Mesenchymal stem cell (in vitro differentiated cells and primary cell): Measurements from ENCODE around the gene PWWP2B.

Source experiments
- DNase-seq: peaks from one replicate; pipeline ENCODE4 v3.0.0-alpha.2; 2013
- H2AFZ ChIP-seq: one replicate; pipeline ENCODE4 v1.6.1; 2013; ENCODE audit warnings: low read depth, mild to moderate bottlenecking, control low read depth, inconsistent platforms, low read length, moderate library complexity
- H2AK5ac ChIP-seq: 2 replicates; pipeline ENCODE4 v1.6.1; 2013; ENCODE audit warnings: low read length, moderate library complexity, mild to moderate bottlenecking, inconsistent platforms; ENCODE audit not compliant: severe bottlenecking
- H2BK120ac ChIP-seq: one replicate; pipeline ENCODE4 v1.6.1; 2013; ENCODE audit warnings: low read depth, mild to moderate bottlenecking, inconsistent platforms, low read length, moderate library complexity
- H2BK12ac ChIP-seq, 2 experiments: one replicate each; pipeline ENCODE4 v1.6.1; 2013; ENCODE audit warnings: inconsistent platforms in 2 of 2, low read length in 2 of 2, mild to moderate bottlenecking in 2 of 2, moderate library complexity in 2 of 2, control low read depth in 1 of 2
- H2BK15ac ChIP-seq: one replicate; pipeline ENCODE4 v1.6.1; 2013; ENCODE audit warnings: mild to moderate bottlenecking, low read depth, inconsistent platforms; ENCODE audit not compliant: poor library complexity, severe bottlenecking
- H2BK5ac ChIP-seq: 2 replicates; pipeline ENCODE4 v1.6.1; 2013; ENCODE audit warnings: low read depth, mild to moderate bottlenecking, low read length, control low read depth, inconsistent platforms; ENCODE audit not compliant: poor library complexity, severe bottlenecking
- H3K14ac ChIP-seq, 2 experiments: one replicate each; pipeline ENCODE4 v1.6.1; 2013; ENCODE audit warnings: inconsistent platforms in 2 of 2, low read length in 2 of 2, control low read depth in 1 of 2, mild to moderate bottlenecking in 1 of 2, moderate library complexity in 1 of 2
- H3K18ac ChIP-seq, 2 experiments: one replicate each; pipeline ENCODE4 v1.6.1; 2013; ENCODE audit warnings: inconsistent platforms in 2 of 2, low read length in 2 of 2, control low read depth in 1 of 2, low read depth in 1 of 2, mild to moderate bottlenecking in 1 of 2
- H3K23ac ChIP-seq, 2 experiments: one replicate each; pipeline ENCODE4 v1.6.1; 2013; ENCODE audit warnings: inconsistent platforms in 2 of 2, low read length in 2 of 2, mild to moderate bottlenecking in 2 of 2, moderate library complexity in 2 of 2, control low read depth in 1 of 2
- H3K27ac ChIP-seq: 2 replicates; pipeline ENCODE4 v1.5.1; 2013; ENCODE audit warnings: mild to moderate bottlenecking, moderate library complexity, low read length, control low read depth, inconsistent platforms; ENCODE audit not compliant: poor library complexity, severe bottlenecking
- H3K27me3 ChIP-seq, 2 experiments: 2 replicates each; pipeline versions ENCODE4 v1.6.1 to v1.7.0; 2013; ENCODE audit warnings: low read length in 2 of 2, mild to moderate bottlenecking in 2 of 2, moderate library complexity in 2 of 2, control low read depth in 1 of 2, inconsistent platforms in 1 of 2; ENCODE audit not compliant: control insufficient read depth in 1 of 2, insufficient read depth in 1 of 2
- H3K36me3 ChIP-seq, 2 experiments: 2 replicates each; pipeline versions ENCODE4 v1.6.1 to v1.7.0; 2013; ENCODE audit warnings: low read length in 2 of 2, control low read depth in 1 of 2, inconsistent platforms in 1 of 2, low read depth in 1 of 2, mild to moderate bottlenecking in 1 of 2; ENCODE audit not compliant: insufficient read depth in 2 of 2, control insufficient read depth in 1 of 2
- H3K4ac ChIP-seq, 2 experiments: one replicate each; pipeline ENCODE4 v1.6.1; 2013; ENCODE audit warnings: inconsistent platforms in 2 of 2, low read length in 2 of 2, mild to moderate bottlenecking in 2 of 2, moderate library complexity in 2 of 2, control low read depth in 1 of 2, low read depth in 1 of 2
- H3K4me1 ChIP-seq: 2 replicates; pipeline ENCODE4 v1.6.1; 2013; ENCODE audit warnings: low read depth, low read length, control low read depth; ENCODE audit not compliant: control insufficient read depth, insufficient read depth
- H3K4me2 ChIP-seq: 2 replicates; pipeline ENCODE4 v1.6.1; 2013; ENCODE audit warnings: low read length, mild to moderate bottlenecking, inconsistent platforms; ENCODE audit not compliant: poor library complexity, severe bottlenecking
- H3K4me3 ChIP-seq, 2 experiments: 2 replicates each; pipeline versions ENCODE4 v1.5.1 to v1.7.0; 2013; ENCODE audit warnings: low read length in 2 of 2, mild to moderate bottlenecking in 2 of 2, control low read depth in 1 of 2, low read depth in 1 of 2; ENCODE audit not compliant: insufficient read depth in 1 of 2
- H3K79me1 ChIP-seq: replicated peaks from 2 replicates; pipeline ENCODE4 v1.6.1; 2013; ENCODE audit warnings: mild to moderate bottlenecking, control low read depth, low read length, inconsistent platforms; ENCODE audit not compliant: poor library complexity, severe bottlenecking
- H3K9ac ChIP-seq: 2 replicates; pipeline ENCODE4 v1.7.0; 2013; ENCODE audit warnings: mild to moderate bottlenecking, low read length, moderate library complexity
- H3K9me3 ChIP-seq: 2 replicates; pipeline ENCODE4 v1.7.0; 2013; ENCODE audit warnings: mild to moderate bottlenecking, low read length; ENCODE audit not compliant: control insufficient read depth
- H4K8ac ChIP-seq: one replicate; pipeline ENCODE4 v1.6.1; 2013; ENCODE audit warnings: inconsistent platforms, mild to moderate bottlenecking, low read length, moderate library complexity
- H4K91ac ChIP-seq: one replicate; pipeline ENCODE4 v1.6.1; 2013; ENCODE audit warnings: mild to moderate bottlenecking, low read length, inconsistent platforms
- WGBS: methylation state at CpG from one replicate; pipeline ENCODE4 v1.1.7; 2013; ENCODE audit warnings: mixed read lengths; 5-methylcytosine and 5-hydroxymethylcytosine counted together

PWWP2B gene

GRCh38 chr10:132395704-132396493 lies 1.1 kb upstream of the PWWP2B start:
- H3K27ac ChIP-seq, result no peak overlapping the region
- H3K9ac ChIP-seq, result peak overlapping the region; percentile 66
- peak overlapping the region; percentile 75 to 76 for H3K4ac ChIP-seq
- peaks cover 19% of the 10 kb centered on the region for H3K79me1 ChIP-seq
- peak overlapping the region; percentile 62 to 84 for H3K4me3 ChIP-seq
- peak overlapping the region; percentile 70 for H4K91ac ChIP-seq
- H2AFZ ChIP-seq, result no peak overlapping the region
- H2AK5ac ChIP-seq, result no peak overlapping the region
- H3K14ac ChIP-seq, result peak overlapping the region in 1 of 2 experiments; percentile 18
- 11% methylated on average over 59 of the region's 71 CpGs for WGBS
- H3K18ac ChIP-seq, result peak overlapping the region; percentile 78 to 83
- no peak overlapping the region for H2BK5ac ChIP-seq
- peak overlapping the region; percentile 54 for H3K4me2 ChIP-seq
- peak overlapping the region; percentile 97 for H2BK15ac ChIP-seq
- DNase-seq, result peak; percentile 67
- no peak overlapping the region for H3K23ac ChIP-seq
- no peaks in the 10 kb centered on the region for H3K9me3 ChIP-seq
- peak overlapping the region; percentile 49 to 59 for H2BK12ac ChIP-seq
- peaks cover 52% of the 10 kb centered on the region for H3K4me1 ChIP-seq
- H3K27me3 ChIP-seq, result peaks cover 0 to 6% of the 10 kb centered on the region in 2 experiments
- H2BK120ac ChIP-seq, result peak overlapping the region; percentile 98
- H3K36me3 ChIP-seq, result peaks cover 0 to 24% of the 10 kb centered on the region in 2 experiments
- peak overlapping the region; percentile 62 for H4K8ac ChIP-seq

GRCh38 chr10:132396494-132397035 lies 435 bp upstream of the PWWP2B start:
- peak overlapping the region; percentile 97 for H2BK15ac ChIP-seq
- H3K4ac ChIP-seq, result peak overlapping the region; percentile 66 to 70
- H2AFZ ChIP-seq, result no peak overlapping the region
- H3K4me2 ChIP-seq, result peak overlapping the region; percentile 61
- H3K9ac ChIP-seq, result peak overlapping the region; percentile 66
- DNase-seq, result peak; percentile 62
- no peak overlapping the region for H2BK12ac ChIP-seq
- WGBS, result 0% methylated on average over 24 of the region's 80 CpGs
- H2BK120ac ChIP-seq, result peak overlapping the region; percentile 98
- H2BK5ac ChIP-seq, result no peak overlapping the region
- peaks cover 56% of the 10 kb centered on the region for H3K4me1 ChIP-seq
- no peaks in the 10 kb centered on the region for H3K9me3 ChIP-seq
- H3K27ac ChIP-seq, result no peak overlapping the region
- peaks cover 0 to 30% of the 10 kb centered on the region in 2 experiments for H3K36me3 ChIP-seq
- peak overlapping the region; percentile 62 to 84 for H3K4me3 ChIP-seq
- peak overlapping the region; percentile 64 for H4K91ac ChIP-seq
- peak overlapping the region; percentile 47 for H4K8ac ChIP-seq
- H3K18ac ChIP-seq, result peak overlapping the region; percentile 78 to 83
- peaks cover 26% of the 10 kb centered on the region for H3K79me1 ChIP-seq
- H2AK5ac ChIP-seq, result no peak overlapping the region
- no peak overlapping the region for H3K14ac ChIP-seq
- H3K23ac ChIP-seq, result no peak overlapping the region
- no peaks in the 10 kb centered on the region for H3K27me3 ChIP-seq

DNA sequence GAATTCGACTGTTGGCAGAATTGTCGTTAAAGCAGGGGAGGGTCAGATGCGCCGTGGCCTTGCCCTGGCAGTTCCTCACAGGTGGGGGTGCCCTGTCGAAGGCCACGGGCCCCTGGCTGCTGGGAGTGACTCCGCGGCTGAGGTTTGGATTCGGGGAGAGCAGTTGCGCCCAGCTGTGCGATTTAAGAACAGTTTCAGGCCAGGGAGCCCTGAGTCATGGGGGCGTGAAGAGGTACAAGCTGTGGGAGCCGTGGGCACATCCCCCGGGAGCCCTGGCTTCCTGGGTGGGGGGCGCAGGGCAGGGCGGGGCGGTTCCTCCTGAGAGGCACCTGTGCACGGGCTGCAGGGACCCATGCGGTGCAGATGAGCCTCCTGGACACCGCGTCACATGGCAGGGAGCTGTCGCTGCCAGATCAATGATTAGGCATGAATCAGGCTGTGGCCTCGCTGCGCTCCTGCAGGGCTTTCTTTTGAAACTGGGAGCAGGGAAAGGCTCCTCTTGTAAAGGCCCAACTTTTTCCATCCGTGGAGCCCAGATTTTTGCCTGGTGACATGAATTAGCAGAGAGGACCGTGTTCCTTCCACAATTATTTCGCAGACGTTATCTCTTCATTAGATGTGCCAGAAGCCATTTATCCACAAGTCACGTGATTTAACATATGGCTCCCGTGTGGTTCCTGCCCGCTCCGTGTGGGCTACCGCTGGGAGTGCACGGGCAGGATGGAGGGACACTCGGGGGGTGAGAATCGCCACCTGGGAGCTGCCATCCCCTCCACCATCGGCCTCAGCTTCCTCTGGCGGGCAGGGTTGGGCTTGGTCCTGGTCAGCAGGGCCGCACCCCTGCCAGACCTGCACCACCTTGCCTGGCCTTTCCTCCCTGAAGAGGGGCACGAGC lies 918 bp downstream of the PWWP2B start:
- peak overlapping the region in 1 of 2 experiments; percentile 88 for H3K14ac ChIP-seq
- H3K9me3 ChIP-seq, result no peaks in the 10 kb centered on the region
- peak overlapping the region; percentile 40 for H3K27ac ChIP-seq
- H2AK5ac ChIP-seq, result peak overlapping the region; percentile 36
- H3K4me2 ChIP-seq, result peak overlapping the region; percentile 77
- H3K27me3 ChIP-seq, result no peaks in the 10 kb centered on the region
- no peak overlapping the region for H2BK5ac ChIP-seq
- H3K36me3 ChIP-seq, result peaks cover 0 to 42% of the 10 kb centered on the region in 2 experiments
- H2BK120ac ChIP-seq, result peak overlapping the region; percentile 98
- peak overlapping the region; percentile 70 to 83 for H3K4ac ChIP-seq
- H2BK12ac ChIP-seq, result peak overlapping the region in 1 of 2 experiments; percentile 70
- no peak overlapping the region for H2BK15ac ChIP-seq
- peak overlapping the region; percentile 73 for H3K9ac ChIP-seq
- H3K18ac ChIP-seq, result peak overlapping the region; percentile 87 to 92
- peak overlapping the region in 1 of 2 experiments; percentile 34 for H3K23ac ChIP-seq
- peak overlapping the region; percentile 76 to 84 for H3K4me3 ChIP-seq
- peak overlapping the region; percentile 67 for H4K91ac ChIP-seq
- peaks cover 36% of the 10 kb centered on the region for H3K79me1 ChIP-seq
- H2AFZ ChIP-seq, result no peak overlapping the region
- peaks cover 61% of the 10 kb centered on the region for H3K4me1 ChIP-seq
- DNase-seq, result peak; percentile 69
- peak overlapping the region; percentile 90 for H4K8ac ChIP-seq
- 36% methylated on average over 40 of the region's 40 CpGs for WGBS
